Adipose tissue (tissue), 3 donors: ENCODE data around the gene KAT8. TPM values are rescaled to one million over a fixed set of nuclear protein-coding genes. Genes with fewer than 3 reads are reported as not detected.
"Not testable (repeated sequence)": the region's sequence is repeated elsewhere in the genome, so short reads cannot be mapped to it uniquely, and the experiment has no call there.

Experiments used
- H3K27ac ChIP-seq: one replicate; pipeline ENCODE4 v1.5.1; 2013; ENCODE audit warnings: low read depth, low read length
- WGBS, 3 donors: extraction: QIAGEN DNeasy Blood & Tissue Kit; methylation state at CpG; one replicate each; pipeline ENCODE4 v1.1.7; 2013; 5-methylcytosine and 5-hydroxymethylcytosine counted together
- polyA plus RNA-seq, 3 donors: library from polyadenylated mRNA; stranded (reverse); fragments of 200-250 nt; gene quantifications; one replicate each; pipeline ENCODE4 v1.2.3, GENCODE V29; 2013
- donor health status: healthy with polysubstance abuse.
- donor health status: Bipolar disorder and iron deficiency.
- donor health status: healthy.

Gene KAT8
- polyA plus RNA-seq, 3 donors: 37.6 to 41.5 (median 39.9) TPM

GRCh38 chr16:31167315-31167714, 49.9 kb downstream of the KAT8 start:
- H3K27ac ChIP-seq: no peak overlapping the region
- WGBS, 3 donors: 88 to 90% (median 90%) methylated on average over 8 of the region's 8 CpGs

- no peak overlapping the region for H3K27ac ChIP-seq
- WGBS, 3 donors: 52 to 60% (median 58%) methylated on average over 2 of the region's 2 CpGs
These were observed 51.4 kb downstream of the KAT8 start for GRCh38 chr16:31168848-31169247.

GRCh38 chr16:31170048-31170447, 52.6 kb downstream of the KAT8 start:
- no CpG with 5 or more reads among the region's 2 CpGs for WGBS, 3 donors

GRCh38 chr16:31177136-31177535, 59.7 kb downstream of the KAT8 start:
- WGBS, 3 donors: 39 to 69% (median 47%) methylated on average over 3 of the region's 3 CpGs
- H3K27ac ChIP-seq: no peak overlapping the region

More at GRCh38 chr16:31170048-31170447, 52.6 kb downstream of the KAT8 start:
- H3K27ac ChIP-seq: not testable (repeated sequence)

- H3K27ac ChIP-seq: peak overlapping the region; percentile 98
- 2% methylated on average over 27 of the region's 27 CpGs for WGBS, 3 donors
These were observed 61.8 kb downstream of the KAT8 start for GRCh38 chr16:31179219-31179746.

GRCh38 chr16:31179747-31180459, 62.4 kb downstream of the KAT8 start, which contains the start of gene FUS:
TSS of gene FUS (plus strand) at chr16:31180139. CDS start at chr16:31180215, 76 bp downstream.
- H3K27ac ChIP-seq: peak within 1 kb of the TSS; percentile 98
- WGBS, 3 donors: 0% methylated on average over 69 of the region's 69 CpGs

Other genes starting within 250 kb of the KAT8 start
- 10 to 100 TPM; 11.8 to 52.1 (median 22.0) TPM for gene BCL7C, start 223.6 kb upstream of the KAT8 start, polyA plus RNA-seq
- gene CTF1, start 221.1 kb upstream of the KAT8 start, polyA plus RNA-seq: 1 to 10 TPM; 1.9 to 9.2 (median 5.8) TPM
- gene FBXL19, start 194.1 kb upstream of the KAT8 start, polyA plus RNA-seq: 1 to 10 TPM; 3.6 to 9.1 (median 5.3) TPM
- 10 to 100 TPM; 11.3 to 16.3 (median 14.6) TPM for gene ORAI3, start 168.6 kb upstream of the KAT8 start, polyA plus RNA-seq
- gene SETD1A, start 159.9 kb upstream of the KAT8 start, polyA plus RNA-seq: 10 to 100 TPM in 2 of 3 donors, 1 to 10 TPM in 1; 5.1 to 13.0 (median 10.8) TPM
- gene HSD3B7, start 132.5 kb upstream of the KAT8 start, polyA plus RNA-seq: 10 to 100 TPM; 23.3 to 31.2 (median 26.8) TPM
- under 1 TPM; 0.11 to 0.98 (median 0.18) TPM for gene STX1B, start 107.0 kb upstream of the KAT8 start, polyA plus RNA-seq
- gene STX4, start 84.1 kb upstream of the KAT8 start, polyA plus RNA-seq: 10 to 100 TPM; 31.8 to 83.0 (median 66.8) TPM
- 1 to 10 TPM; 3.3 to 7.1 (median 6.3) TPM for gene ZNF668, start 43.4 kb upstream of the KAT8 start, polyA plus RNA-seq
- gene ZNF646, start 43.2 kb upstream of the KAT8 start, polyA plus RNA-seq: 1 to 10 TPM; 4.8 to 5.2 (median 5.2) TPM
- 1 to 10 TPM in 1 of 3 donors, under 1 TPM in 2; 0.45 to 2.4 (median 0.88) TPM for gene PRSS53, start 28.7 kb upstream of the KAT8 start, polyA plus RNA-seq
- gene VKORC1, start 22.9 kb upstream of the KAT8 start, polyA plus RNA-seq: 100 to 1,000 TPM; 106 to 132 (median 113) TPM
- 10 to 100 TPM; 31.4 to 79.6 (median 45.4) TPM for gene BCKDK, start 9.3 kb upstream of the KAT8 start, polyA plus RNA-seq
- 100 to 1,000 TPM in 1 of 3 donors, 10 to 100 TPM in 1, 1 to 10 TPM in 1; 1.3 to 159 (median 11.2) TPM for gene PRSS8, start 18.1 kb downstream of the KAT8 start, polyA plus RNA-seq
- gene PRSS36, start 32.4 kb downstream of the KAT8 start, polyA plus RNA-seq: 1 to 10 TPM; 2.4 to 3.8 (median 3.4) TPM
- gene FUS, start 62.5 kb downstream of the KAT8 start, polyA plus RNA-seq: 100 to 1,000 TPM in 2 of 3 donors, 10 to 100 TPM in 1; 79.6 to 236 (median 213) TPM
- gene PYCARD, start 85.1 kb downstream of the KAT8 start, polyA plus RNA-seq: 10 to 100 TPM; 12.2 to 50.5 (median 25.8) TPM
- gene TRIM72, start 96.5 kb downstream of the KAT8 start, polyA plus RNA-seq: under 1 TPM; 0.09 to 0.12 (median 0.11) TPM
- gene PYDC1, start 99.5 kb downstream of the KAT8 start, polyA plus RNA-seq: not detected
- gene ITGAM, start 142.3 kb downstream of the KAT8 start, polyA plus RNA-seq: 10 to 100 TPM in 1 of 3 donors, 1 to 10 TPM in 2; 1.4 to 15.6 (median 7.8) TPM
- 10 to 100 TPM in 1 of 3 donors, 1 to 10 TPM in 1, under 1 TPM in 1; 0.91 to 22.4 (median 4.5) TPM for gene ITGAX, start 237.5 kb downstream of the KAT8 start, polyA plus RNA-seq